Kasumi-1 (cell line): ENCODE results near the gene STAC2.
"Not testable (repeated sequence)": the region's sequence is repeated elsewhere in the genome, so short reads cannot be mapped to it uniquely, and the experiment has no call there.

ENCODE experiments used
- DNase-seq, 2 experiments: peaks; one replicate each; lab custom pipeline; 2025; lab: John Stamatoyannopoulos, UW

The STAC2 gene, protein sequence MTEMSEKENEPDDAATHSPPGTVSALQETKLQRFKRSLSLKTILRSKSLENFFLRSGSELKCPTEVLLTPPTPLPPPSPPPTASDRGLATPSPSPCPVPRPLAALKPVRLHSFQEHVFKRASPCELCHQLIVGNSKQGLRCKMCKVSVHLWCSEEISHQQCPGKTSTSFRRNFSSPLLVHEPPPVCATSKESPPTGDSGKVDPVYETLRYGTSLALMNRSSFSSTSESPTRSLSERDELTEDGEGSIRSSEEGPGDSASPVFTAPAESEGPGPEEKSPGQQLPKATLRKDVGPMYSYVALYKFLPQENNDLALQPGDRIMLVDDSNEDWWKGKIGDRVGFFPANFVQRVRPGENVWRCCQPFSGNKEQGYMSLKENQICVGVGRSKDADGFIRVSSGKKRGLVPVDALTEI

GRCh38 chr17:39225308-39225958 is at the start of gene STAC2:
STAC2 (minus strand) TSS chr17:39225945; CDS start chr17:39225502, 443 bp downstream.
- no peak for DNase-seq

DNA sequence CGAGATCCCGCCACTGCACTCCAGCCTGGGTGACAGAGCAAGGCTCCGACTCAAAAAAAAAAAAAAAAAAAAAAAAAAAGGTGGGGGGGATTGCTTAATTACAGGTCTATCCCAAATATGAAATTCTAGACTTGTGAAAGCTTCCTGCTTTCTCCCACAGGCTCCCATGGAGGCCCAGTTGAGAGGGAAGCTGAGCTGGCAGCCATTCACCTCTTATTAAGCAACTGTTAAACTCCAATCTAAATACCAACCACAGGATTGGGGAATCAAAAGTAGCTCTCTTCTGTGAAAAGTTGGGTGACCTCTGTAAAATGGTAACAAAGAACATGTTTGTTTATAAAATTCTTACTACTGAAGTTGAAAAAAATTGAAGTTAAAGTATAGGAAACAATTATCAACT is 45.8 kb upstream of the STAC2 start:
- DNase-seq, result no peak

GRCh38 chr17:39270923-39271322 is 45.2 kb upstream of the STAC2 start:
- DNase-seq, result peak; percentile 51 to 70

GRCh38 chr17:39264119-39264518 is 38.4 kb upstream of the STAC2 start:
- no peak for DNase-seq

- DNase-seq, result no peak
Observed at GRCh38 chr17:39261286-39261685, 35.5 kb upstream of the STAC2 start.

DNA sequence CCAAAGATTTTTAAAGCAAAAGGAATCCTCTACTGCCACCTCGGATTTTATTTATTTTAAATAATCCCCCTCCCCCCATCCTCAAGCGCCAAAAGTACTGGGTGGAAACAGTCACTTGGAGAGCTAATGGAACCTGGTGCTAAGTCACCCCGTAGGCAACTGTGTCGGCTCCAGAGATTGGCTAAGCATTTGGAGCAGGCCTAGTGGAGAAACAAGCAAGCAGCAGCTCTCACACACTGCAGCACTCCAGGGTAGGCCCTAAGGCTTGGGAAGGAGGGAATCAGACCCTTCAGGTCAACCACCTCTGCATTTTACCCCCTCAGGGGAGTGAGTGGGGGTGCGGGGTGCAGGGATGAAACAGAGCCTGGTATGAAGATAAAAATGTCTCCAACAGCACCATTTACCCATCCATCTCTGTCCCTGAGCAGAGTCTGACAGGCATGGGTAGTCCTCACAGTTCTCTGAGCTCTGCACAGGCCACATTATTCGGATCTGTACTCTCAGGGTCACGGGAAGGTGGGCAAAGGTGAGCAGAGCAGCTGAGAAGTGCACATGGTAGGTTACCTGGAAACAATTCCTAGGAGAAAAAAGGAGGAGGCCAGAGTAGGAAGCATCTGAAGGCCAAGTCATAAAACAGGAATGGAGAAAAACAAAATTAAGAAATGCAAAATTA is 27.2 kb upstream of the STAC2 start:
- no peak for DNase-seq

GRCh38 chr17:39251997-39252396 is 26.3 kb upstream of the STAC2 start:
- no peak for DNase-seq

DNA sequence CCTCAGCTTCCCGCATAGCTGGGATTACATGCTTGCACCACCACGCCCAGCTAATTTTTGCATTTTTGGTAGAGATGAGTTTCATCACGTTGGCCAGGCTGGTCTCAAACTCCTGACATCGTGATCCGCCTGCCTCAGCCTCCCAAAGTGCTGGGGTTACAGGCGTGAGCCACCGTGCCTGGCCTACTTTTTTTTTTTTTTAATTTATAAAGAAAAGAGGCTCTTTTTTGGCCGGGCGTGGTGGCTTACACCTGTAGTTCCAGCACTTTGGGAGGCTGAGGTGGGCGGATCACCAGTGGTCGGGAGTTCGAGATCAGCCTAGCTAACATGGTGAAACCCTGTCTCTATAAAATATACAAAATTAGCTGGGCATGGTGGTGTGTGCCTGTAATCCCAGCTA is 24.3 kb upstream of the STAC2 start:
- DNase-seq, result not testable (repeated sequence)

DNA sequence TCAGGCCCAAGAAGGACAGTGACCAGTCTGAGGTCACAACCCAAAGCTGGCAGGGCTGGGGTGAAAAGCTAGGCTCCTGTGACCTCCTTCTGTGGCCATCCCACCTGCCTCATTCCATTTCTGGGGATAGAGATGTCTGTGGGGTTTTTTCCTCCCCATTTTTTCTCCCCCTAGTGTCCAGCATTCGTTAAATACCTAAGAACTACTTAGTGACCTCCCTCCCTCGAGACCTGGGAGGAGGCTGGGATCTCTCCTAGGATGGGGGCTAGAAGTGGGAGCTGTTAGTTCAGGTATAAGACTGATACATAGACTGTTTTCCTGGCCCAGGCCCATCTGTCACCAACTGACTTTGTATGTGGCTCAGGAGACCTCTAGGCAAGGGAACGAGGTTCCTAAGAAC is 20.5 kb upstream of the STAC2 start:
- no peak for DNase-seq

- peak; percentile 74 to 78 for DNase-seq
Observed at GRCh38 chr17:39244600-39245570, 19.1 kb upstream of the STAC2 start.

DNA sequence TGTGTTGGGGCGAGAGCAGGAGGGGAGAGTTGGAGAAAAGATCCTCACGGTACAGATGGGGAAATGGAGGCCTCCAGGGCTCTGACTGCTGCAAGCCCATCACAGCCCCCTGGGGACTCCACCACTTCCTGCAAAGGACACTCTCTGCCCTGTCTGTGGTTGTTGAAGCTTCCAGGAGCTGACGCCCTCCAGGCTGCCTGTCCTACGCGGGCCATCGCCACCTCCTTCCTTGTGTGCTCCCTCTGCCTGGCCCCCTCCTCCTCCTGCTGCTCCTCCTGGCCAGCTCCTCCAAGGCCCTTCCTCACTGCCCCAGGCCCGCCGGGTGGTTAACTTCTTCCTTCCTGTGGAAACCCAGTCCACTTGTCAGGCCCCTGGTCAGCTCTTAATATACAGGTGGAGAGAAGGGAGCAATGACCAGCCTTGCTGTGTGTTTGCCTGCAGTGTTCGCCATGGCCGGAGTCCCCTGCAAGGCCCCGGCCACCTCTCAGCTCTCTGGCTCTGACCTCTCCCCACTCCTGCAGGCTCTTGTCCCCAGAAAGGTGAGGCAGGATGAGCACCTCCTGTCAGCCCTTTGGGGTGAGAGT is 18.4 kb upstream of the STAC2 start:
- DNase-seq, result peak; percentile 31 to 48

- no peak for DNase-seq
Observed at GRCh38 chr17:39243155-39243554, 17.4 kb upstream of the STAC2 start.

- no peak for DNase-seq
Observed at GRCh38 chr17:39240631-39241030, 14.9 kb upstream of the STAC2 start.

DNA sequence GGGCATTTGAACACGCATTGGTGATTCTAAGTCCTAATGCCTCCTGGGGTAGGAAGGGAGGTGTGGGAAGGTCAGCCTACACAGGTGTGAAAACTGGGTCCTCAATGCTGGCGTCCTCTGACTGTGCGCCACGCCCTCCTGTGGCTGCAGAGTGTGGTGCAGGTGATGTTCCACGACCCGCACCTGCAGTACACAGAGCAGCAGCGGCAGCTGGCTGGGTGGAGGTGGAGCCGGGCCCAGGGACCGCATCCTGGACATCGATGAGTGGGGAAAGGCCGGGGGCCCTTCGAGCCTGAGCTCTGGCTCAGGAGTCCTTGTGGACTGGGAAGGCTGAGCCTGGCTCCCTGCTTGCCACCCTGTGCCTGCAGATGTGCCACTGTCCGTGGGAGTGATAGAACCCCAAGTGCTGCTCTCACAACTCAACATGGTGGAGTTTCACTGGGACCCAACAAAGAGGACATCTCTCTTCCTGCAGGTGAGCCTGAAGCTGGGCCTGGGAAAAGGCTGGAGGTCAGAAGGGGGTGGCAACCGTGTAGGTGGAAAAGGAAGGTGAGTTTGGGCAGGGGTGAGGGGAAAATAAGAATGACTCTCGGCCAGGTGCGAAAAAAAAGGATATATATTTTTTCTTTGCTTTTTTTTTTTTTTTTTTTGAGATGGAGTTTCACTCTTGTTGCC is 14.0 kb upstream of the STAC2 start:
- peak in 1 of 2 experiments; percentile 12 for DNase-seq

GRCh38 chr17:39238311-39238972 is 12.7 kb upstream of the STAC2 start:
- DNase-seq, result no peak

- no peak for DNase-seq
Observed at GRCh38 chr17:39237586-39237985, 11.8 kb upstream of the STAC2 start.

GRCh38 chr17:39236981-39237441 is 11.3 kb upstream of the STAC2 start:
- DNase-seq, result no peak

- DNase-seq, result no peak
Observed at GRCh38 chr17:39236450-39236927, 10.7 kb upstream of the STAC2 start.

- DNase-seq, result peak; percentile 94 to 97
Observed at GRCh38 chr17:39235555-39236449, 10.1 kb upstream of the STAC2 start.
